GM23248 (cell line): Measurements from ENCODE around the gene NDST4.

Experiments
- EZH2 ChIP-seq: fragments of 200-600 bp; sonication (generic); IDR thresholded peaks from 2 replicates; pipeline ENCODE4 v1.6.1; 2018; ENCODE audit warnings: antibody characterized with exemption, mild to moderate bottlenecking; ENCODE audit not compliant: insufficient read depth, poor library complexity, severe bottlenecking
- EZH2phosphoT487 ChIP-seq: fragments of 200-600 bp; sonication (generic); IDR thresholded peaks from 2 replicates; pipeline ENCODE4 v1.6.1; 2018; ENCODE audit warnings: antibody characterized with exemption, moderate library complexity, mild to moderate bottlenecking, low read depth; ENCODE audit not compliant: insufficient read depth

DNA sequence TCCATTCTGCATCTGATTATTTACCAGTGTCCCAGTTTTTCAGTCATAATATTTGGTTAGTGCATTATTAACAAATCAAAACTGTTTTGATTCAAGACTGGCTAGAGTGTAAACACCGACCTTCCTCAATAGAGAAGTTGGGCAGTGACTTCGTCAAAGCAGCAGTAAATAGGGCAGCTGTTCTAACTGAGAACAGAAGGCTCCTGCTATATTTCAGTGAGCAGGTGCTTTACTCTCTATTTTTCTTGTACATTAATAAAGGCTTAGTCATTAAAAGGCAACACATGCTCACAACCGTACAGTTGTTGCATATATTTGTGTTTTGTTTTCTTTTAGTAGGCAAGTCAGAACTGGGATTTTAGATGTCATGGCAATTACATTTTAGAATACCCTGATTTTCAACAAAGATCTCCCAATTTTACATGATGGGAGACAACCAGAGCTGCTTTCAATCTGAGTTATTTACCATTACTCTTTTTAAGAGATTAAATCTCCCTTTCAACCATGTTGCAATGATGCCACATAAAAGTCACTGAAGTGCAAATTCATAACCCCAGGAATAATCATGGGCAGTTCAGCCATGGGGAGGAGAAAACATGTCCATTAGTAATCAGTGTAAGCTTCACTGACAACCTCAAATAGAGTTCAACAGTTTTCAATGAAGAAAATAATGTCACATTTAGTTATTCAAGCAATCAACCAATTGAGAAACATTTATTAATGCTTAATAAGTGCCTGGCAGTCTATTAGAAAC lies 233.3 kb downstream of the NDST4 start:
- TF ChIP-seq EZH2phosphoT487 (no peak), EZH2 (no peak)
